ENCODE results near the gene PMPCA.
"Not testable (repeated sequence)": the region's sequence is repeated elsewhere in the genome, so short reads cannot be mapped to it uniquely, and the experiment has no call there.

PMPCA gene

GRCh38 chr9:136393531-136393930 lies 16.9 kb upstream of the PMPCA start:
- in situ Hi-C loops (cut with MboI; ENCODE audit: low sequenced_read_pairs), result no loop called here

GRCh38 chr9:136394312-136395019 lies 16.0 kb upstream of the PMPCA start:
- in situ Hi-C loops (cut with MboI; ENCODE audit: low sequenced_read_pairs), result no loop called here

GRCh38 chr9:136395020-136395340 lies 15.5 kb upstream of the PMPCA start:
- in situ Hi-C loops (cut with MboI; ENCODE audit: low sequenced_read_pairs), result no loop called here

GRCh38 chr9:136395345-136396218 lies 14.9 kb upstream of the PMPCA start:
- in situ Hi-C loops (cut with MboI; ENCODE audit: low sequenced_read_pairs), result no loop called here

GRCh38 chr9:136396219-136396515 lies 14.3 kb upstream of the PMPCA start:
- in situ Hi-C loops (cut with MboI; ENCODE audit: low sequenced_read_pairs), result no loop called here

- in situ Hi-C loops (cut with MboI; ENCODE audit: low sequenced_read_pairs), result no loop called here
These were observed 12.8 kb upstream of the PMPCA start for GRCh38 chr9:136397643-136398042.

- in situ Hi-C loops (cut with MboI; ENCODE audit: low sequenced_read_pairs), result no loop called here
These were observed 12.2 kb upstream of the PMPCA start for GRCh38 chr9:136398286-136398685.

GRCh38 chr9:136399176-136400037 lies 11.1 kb upstream of the PMPCA start:
- in situ Hi-C loops (cut with MboI; ENCODE audit: low sequenced_read_pairs), result no loop called here

- in situ Hi-C loops (cut with MboI; ENCODE audit: low sequenced_read_pairs), result no loop called here
These were observed 10.2 kb upstream of the PMPCA start, which contains the start of gene SNAPC4 for GRCh38 chr9:136400038-136400834. Gene SNAPC4 (minus strand): TSS chr9:136400170. CDS start chr9:136398428, 1,742 bp downstream.

GRCh38 chr9:136401173-136401922 lies 9.1 kb upstream of the PMPCA start:
- in situ Hi-C loops (cut with MboI; ENCODE audit: low sequenced_read_pairs), result no loop called here

- in situ Hi-C loops (cut with MboI; ENCODE audit: low sequenced_read_pairs), result no loop called here
These were observed 8.4 kb upstream of the PMPCA start for GRCh38 chr9:136402067-136402466.

GRCh38 chr9:136403538-136403914 lies 6.9 kb upstream of the PMPCA start:
- in situ Hi-C loops (cut with MboI; ENCODE audit: low sequenced_read_pairs), result no loop called here

- in situ Hi-C loops (cut with MboI; ENCODE audit: low sequenced_read_pairs), result no loop called here
These were observed 6.3 kb upstream of the PMPCA start for GRCh38 chr9:136403915-136404800.

GRCh38 chr9:136404801-136405136 lies 5.7 kb upstream of the PMPCA start:
- in situ Hi-C loops (cut with MboI; ENCODE audit: low sequenced_read_pairs), result no loop called here

GRCh38 chr9:136405481-136405880 lies 5.0 kb upstream of the PMPCA start:
- in situ Hi-C loops (cut with MboI; ENCODE audit: low sequenced_read_pairs), result no loop called here

- in situ Hi-C loops (cut with MboI; ENCODE audit: low sequenced_read_pairs), result not testable (repeated sequence)
These were observed 4.6 kb upstream of the PMPCA start for GRCh38 chr9:136405904-136406303.

GRCh38 chr9:136407061-136407460 lies 3.4 kb upstream of the PMPCA start:
- in situ Hi-C loops (cut with MboI; ENCODE audit: low sequenced_read_pairs), result not testable (repeated sequence)

GRCh38 chr9:136407911-136408310 lies 2.5 kb upstream of the PMPCA start:
- in situ Hi-C loops (cut with MboI; ENCODE audit: low sequenced_read_pairs), result no loop called here
